ENCODE data around the gene ATP13A4. TPM values are rescaled to one million over a fixed set of nuclear protein-coding genes. Genes with fewer than 3 reads are reported as not detected.
"Not testable (repeated sequence)": the region's sequence is repeated elsewhere in the genome, so short reads cannot be mapped to it uniquely, and the experiment has no call there.

ATP13A4 gene
- total and polyA plus RNA-seq, 7 experiments from 2014 or later: 0.12 to 3.3 (median 1.4) TPM; not detected in 1

GRCh38 chr3:193548406-193548805 is 6.3 kb downstream of the ATP13A4 start:
- Histone ChIP-seq H3K4me1 (ENCODE audit: control insufficient read depth in 2 of 2, insufficient read depth in 2 of 2, low read length in 2 of 2) (no peaks in the 10 kb centered on the region), H3K27ac (ENCODE audit: low read depth, low read length) (no peak overlapping the region), H3K9me3 (ENCODE audit: control insufficient read depth in 2 of 3, low read length in 3 of 3) (no peaks in the 10 kb centered on the region), H3K36me3 (ENCODE audit: control insufficient read depth in 2 of 3, insufficient read depth in 3 of 3, low read length in 3 of 3) (no peaks in the 10 kb centered on the region), H3K27me3 (ENCODE audit: control insufficient read depth in 2 of 2, insufficient read depth in 2 of 2, low read length in 2 of 2) (no peaks in the 10 kb centered on the region), H3K4me3 (ENCODE audit: low read length) (no peak overlapping the region)
- H3K4me3 Mint-ChIP-seq: no peak overlapping the region
- peaks cover 0 to 23% (median 6%) of the 10 kb centered on the region in 5 donors for H3K36me3 Mint-ChIP-seq
- ATAC-seq: no peak
- H3K27me3 Mint-ChIP-seq: peaks cover 0 to 7% (median 0%) of the 10 kb centered on the region in 5 donors
- H3K27ac Mint-ChIP-seq: no peak overlapping the region
- no peak for DNase-seq
- peaks cover 2 to 24% (median 11%) of the 10 kb centered on the region in 11 donors for H3K9me3 Mint-ChIP-seq
- intact Hi-C loops (cut with micrococcal nuclease): no loop called here
- H3K4me1 Mint-ChIP-seq: no peaks in the 10 kb centered on the region
- ChIA-PET POLR2A (no interaction called here), CTCF (no interaction called here)

GRCh38 chr3:193546129-193546528 is 8.6 kb downstream of the ATP13A4 start:
- intact Hi-C loops (cut with micrococcal nuclease): no loop called here
- Histone ChIP-seq H3K27me3 (ENCODE audit: control insufficient read depth in 2 of 2, insufficient read depth in 2 of 2, low read length in 2 of 2) (no peaks in the 10 kb centered on the region), H3K4me3 (ENCODE audit: low read length) (no peak overlapping the region), H3K36me3 (ENCODE audit: control insufficient read depth in 2 of 3, insufficient read depth in 3 of 3, low read length in 3 of 3) (no peaks in the 10 kb centered on the region), H3K4me1 (ENCODE audit: control insufficient read depth in 2 of 2, insufficient read depth in 2 of 2, low read length in 2 of 2) (no peaks in the 10 kb centered on the region), H3K27ac (ENCODE audit: low read depth, low read length) (no peak overlapping the region), H3K9me3 (ENCODE audit: control insufficient read depth in 2 of 3, low read length in 3 of 3) (no peaks in the 10 kb centered on the region)
- peaks cover 2 to 24% (median 11%) of the 10 kb centered on the region in 11 donors for H3K9me3 Mint-ChIP-seq
- H3K4me3 Mint-ChIP-seq: no peak overlapping the region
- no peak overlapping the region for H3K27ac Mint-ChIP-seq
- no peaks in the 10 kb centered on the region for H3K4me1 Mint-ChIP-seq
- no peak for DNase-seq
- ChIA-PET POLR2A (no interaction called here), CTCF (no interaction called here)
- peaks cover 0 to 23% (median 6%) of the 10 kb centered on the region in 5 donors for H3K36me3 Mint-ChIP-seq
- H3K27me3 Mint-ChIP-seq: peaks cover 0 to 7% (median 0%) of the 10 kb centered on the region in 5 donors
- ATAC-seq: no peak

GRCh38 chr3:193545304-193545703 is 9.4 kb downstream of the ATP13A4 start:
- ChIA-PET POLR2A (no interaction called here), CTCF (no interaction called here)
- H3K4me1 Mint-ChIP-seq: no peaks in the 10 kb centered on the region
- H3K4me3 Mint-ChIP-seq: no peak overlapping the region
- H3K27ac Mint-ChIP-seq: no peak overlapping the region
- Histone ChIP-seq H3K9me3 (ENCODE audit: control insufficient read depth in 2 of 3, low read length in 3 of 3) (no peaks in the 10 kb centered on the region), H3K4me3 (ENCODE audit: low read length) (no peak overlapping the region), H3K36me3 (ENCODE audit: control insufficient read depth in 2 of 3, insufficient read depth in 3 of 3, low read length in 3 of 3) (no peaks in the 10 kb centered on the region), H3K27ac (ENCODE audit: low read depth, low read length) (no peak overlapping the region), H3K27me3 (ENCODE audit: control insufficient read depth in 2 of 2, insufficient read depth in 2 of 2, low read length in 2 of 2) (no peaks in the 10 kb centered on the region), H3K4me1 (ENCODE audit: control insufficient read depth in 2 of 2, insufficient read depth in 2 of 2, low read length in 2 of 2) (no peaks in the 10 kb centered on the region)
- ATAC-seq (no peak), DNase-seq (no peak)
- peaks cover 0 to 7% (median 0%) of the 10 kb centered on the region in 5 donors for H3K27me3 Mint-ChIP-seq
- H3K36me3 Mint-ChIP-seq: peaks cover 0 to 21% (median 6%) of the 10 kb centered on the region in 5 donors
- intact Hi-C loops (cut with micrococcal nuclease): no loop called here
- peaks cover 2 to 24% (median 11%) of the 10 kb centered on the region in 11 donors for H3K9me3 Mint-ChIP-seq

GRCh38 chr3:193544289-193544688 is 10.4 kb downstream of the ATP13A4 start:
- Histone ChIP-seq H3K4me3 (ENCODE audit: low read length) (no peak overlapping the region), H3K9me3 (ENCODE audit: control insufficient read depth in 2 of 3, low read length in 3 of 3) (no peaks in the 10 kb centered on the region), H3K4me1 (ENCODE audit: control insufficient read depth in 2 of 2, insufficient read depth in 2 of 2, low read length in 2 of 2) (no peaks in the 10 kb centered on the region), H3K36me3 (ENCODE audit: control insufficient read depth in 2 of 3, insufficient read depth in 3 of 3, low read length in 3 of 3) (no peaks in the 10 kb centered on the region), H3K27ac (ENCODE audit: low read depth, low read length) (no peak overlapping the region), H3K27me3 (ENCODE audit: control insufficient read depth in 2 of 2, insufficient read depth in 2 of 2, low read length in 2 of 2) (no peaks in the 10 kb centered on the region)
- H3K4me1 Mint-ChIP-seq: no peaks in the 10 kb centered on the region
- intact Hi-C loops (cut with micrococcal nuclease): no loop called here
- peaks cover 2 to 24% (median 11%) of the 10 kb centered on the region in 11 donors for H3K9me3 Mint-ChIP-seq
- DNase-seq (no peak), ATAC-seq (no peak)
- ChIA-PET CTCF (no interaction called here), POLR2A (no interaction called here)
- H3K27me3 Mint-ChIP-seq: peaks cover 0 to 7% (median 0%) of the 10 kb centered on the region in 5 donors
- no peak overlapping the region for H3K4me3 Mint-ChIP-seq
- H3K27ac Mint-ChIP-seq: no peak overlapping the region
- peaks cover 0 to 20% (median 6%) of the 10 kb centered on the region in 5 donors for H3K36me3 Mint-ChIP-seq

- DNase-seq: no peak
- no peaks in the 10 kb centered on the region for H3K4me1 ChIP-seq (ENCODE audit: control insufficient read depth in 2 of 2, insufficient read depth in 2 of 2, low read length in 2 of 2)
- Mint-ChIP-seq H3K4me3 (no peak overlapping the region), H3K4me1 (no peaks in the 10 kb centered on the region), H3K9me3 (peaks cover 0 to 4% (median 0%) of the 10 kb centered on the region in 11 donors), H3K27me3 (peaks cover 0 to 14% (median 10%) of the 10 kb centered on the region in 5 donors), H3K36me3 (peaks cover 0 to 12% (median 0%) of the 10 kb centered on the region in 5 donors), H3K27ac (no peak overlapping the region)
- H3K27me3 ChIP-seq (ENCODE audit: control insufficient read depth in 2 of 2, insufficient read depth in 2 of 2, low read length in 2 of 2): no peaks in the 10 kb centered on the region
- no peak overlapping the region for H3K4me3 ChIP-seq (ENCODE audit: low read length)
- intact Hi-C loops (cut with micrococcal nuclease): no loop called here
- H3K9me3 ChIP-seq (ENCODE audit: control insufficient read depth in 2 of 3, low read length in 3 of 3): no peaks in the 10 kb centered on the region
- no peaks in the 10 kb centered on the region for H3K36me3 ChIP-seq (ENCODE audit: control insufficient read depth in 2 of 3, insufficient read depth in 3 of 3, low read length in 3 of 3)
- CTCF ChIA-PET: no interaction called here
- H3K27ac ChIP-seq (ENCODE audit: low read depth, low read length): no peak overlapping the region
- POLR2A ChIA-PET: no interaction called here
- no peak for ATAC-seq
These were observed 24.2 kb downstream of the ATP13A4 start for GRCh38 chr3:193530231-193531165.

DNA sequence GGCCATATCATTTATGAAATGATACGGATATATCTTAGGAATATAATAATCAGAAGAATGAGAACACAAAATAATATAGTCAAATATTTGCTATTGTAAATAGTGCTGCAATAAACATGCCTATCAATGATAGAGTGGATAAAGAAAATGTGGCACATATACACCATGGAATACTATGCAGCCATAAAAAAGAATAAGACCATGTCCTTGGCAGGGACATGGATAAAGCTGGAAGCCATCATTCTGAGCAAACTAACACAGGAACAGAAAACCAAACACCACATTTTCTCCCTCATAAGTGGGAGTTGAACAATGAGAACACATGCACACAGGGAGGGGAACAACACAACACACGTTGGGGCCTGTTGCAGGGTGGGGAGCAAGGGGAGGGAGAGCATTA is 28.6 kb downstream of the ATP13A4 start:
- H3K4me1 Mint-ChIP-seq; H3K4me3 Mint-ChIP-seq; CTCF ChIA-PET; ATAC-seq; H3K27ac Mint-ChIP-seq; H3K27ac ChIP-seq (ENCODE audit: low read depth, low read length); H3K9me3 ChIP-seq (ENCODE audit: control insufficient read depth in 2 of 3, low read length in 3 of 3); H3K4me1 ChIP-seq (ENCODE audit: control insufficient read depth in 2 of 2, insufficient read depth in 2 of 2, low read length in 2 of 2); H3K9me3 Mint-ChIP-seq; H3K27me3 ChIP-seq (ENCODE audit: control insufficient read depth in 2 of 2, insufficient read depth in 2 of 2, low read length in 2 of 2); H3K36me3 ChIP-seq (ENCODE audit: control insufficient read depth in 2 of 3, insufficient read depth in 3 of 3, low read length in 3 of 3); DNase-seq; intact Hi-C loops (cut with micrococcal nuclease); H3K4me3 ChIP-seq (ENCODE audit: low read length); POLR2A ChIA-PET: not testable (repeated sequence)
- H3K36me3 Mint-ChIP-seq: peaks cover 0 to 17% (median 0%) of the 10 kb centered on the region in 5 donors
- peaks cover 0 to 17% (median 11%) of the 10 kb centered on the region in 5 donors for H3K27me3 Mint-ChIP-seq

GRCh38 chr3:193522473-193522872 is 32.2 kb downstream of the ATP13A4 start:
- no peak for ATAC-seq
- no peaks in the 10 kb centered on the region for H3K4me1 Mint-ChIP-seq
- Histone ChIP-seq H3K4me1 (ENCODE audit: control insufficient read depth in 2 of 2, insufficient read depth in 2 of 2, low read length in 2 of 2) (no peaks in the 10 kb centered on the region), H3K36me3 (ENCODE audit: control insufficient read depth in 2 of 3, insufficient read depth in 3 of 3, low read length in 3 of 3) (no peaks in the 10 kb centered on the region), H3K27ac (ENCODE audit: low read depth, low read length) (no peak overlapping the region), H3K27me3 (ENCODE audit: control insufficient read depth in 2 of 2, insufficient read depth in 2 of 2, low read length in 2 of 2) (no peaks in the 10 kb centered on the region), H3K9me3 (ENCODE audit: control insufficient read depth in 2 of 3, low read length in 3 of 3) (no peaks in the 10 kb centered on the region), H3K4me3 (ENCODE audit: low read length) (no peak overlapping the region)
- peaks cover 0 to 14% (median 0%) of the 10 kb centered on the region in 5 donors for H3K36me3 Mint-ChIP-seq
- H3K27ac Mint-ChIP-seq: no peak overlapping the region
- DNase-seq: no peak
- ChIA-PET POLR2A (no interaction called here), CTCF (no interaction called here)
- intact Hi-C loops (cut with micrococcal nuclease): no loop called here
- peaks cover 0 to 12% (median 2%) of the 10 kb centered on the region in 5 donors for H3K27me3 Mint-ChIP-seq
- H3K9me3 Mint-ChIP-seq: peaks cover 0 to 4% (median 0%) of the 10 kb centered on the region in 11 donors
- no peak overlapping the region for H3K4me3 Mint-ChIP-seq

Data from naive thymus-derived CD4-positive, alpha-beta T cell (primary cell).